HG02938 (cell line): ENCODE results near the gene RTN4RL2.

Experiments
- ATAC-seq: cut with Tn5 transposase; IDR thresholded peaks from one replicate; pipeline ENCODE4 v1.9.1; 2021; ENCODE audit warnings: mild to moderate bottlenecking, moderate library complexity; ENCODE audit not compliant: unreplicated experiment

RTN4RL2 gene

GRCh38 chr11:57461841-57462489 is 1.6 kb downstream of the RTN4RL2 start:
- ATAC-seq: no peak

GRCh38 chr11:57462597-57462996 is 2.3 kb downstream of the RTN4RL2 start:
- ATAC-seq: no peak

- ATAC-seq: no peak
Measured at GRCh38 chr11:57463671-57464538, 3.6 kb downstream of the RTN4RL2 start.

GRCh38 chr11:57464539-57465181 is 4.3 kb downstream of the RTN4RL2 start:
- ATAC-seq: no peak

- no peak for ATAC-seq
Measured at GRCh38 chr11:57466680-57467079, 6.4 kb downstream of the RTN4RL2 start.

- ATAC-seq: no peak
Measured at GRCh38 chr11:57467508-57468157, 7.3 kb downstream of the RTN4RL2 start.

GRCh38 chr11:57468276-57468675 is 7.9 kb downstream of the RTN4RL2 start:
- ATAC-seq: no peak

GRCh38 chr11:57469268-57469667 is 8.9 kb downstream of the RTN4RL2 start:
- ATAC-seq: no peak

- no peak for ATAC-seq
Measured at GRCh38 chr11:57471496-57471895, 11.2 kb downstream of the RTN4RL2 start.

GRCh38 chr11:57473285-57473841 is 13.0 kb downstream of the RTN4RL2 start:
- no peak for ATAC-seq

GRCh38 chr11:57474017-57474802 is 13.9 kb downstream of the RTN4RL2 start:
- peak; percentile 48 for ATAC-seq

GRCh38 chr11:57474803-57475115 is 14.4 kb downstream of the RTN4RL2 start:
- no peak for ATAC-seq

GRCh38 chr11:57475191-57475590 is 14.9 kb downstream of the RTN4RL2 start:
- ATAC-seq: no peak

- no peak for ATAC-seq
Measured at GRCh38 chr11:57475671-57476046, 15.3 kb downstream of the RTN4RL2 start.

- peak; percentile 23 for ATAC-seq
Measured at GRCh38 chr11:57476047-57476756, 15.9 kb downstream of the RTN4RL2 start.

GRCh38 chr11:57476757-57477506 is 16.6 kb downstream of the RTN4RL2 start:
- peak; percentile 41 for ATAC-seq

GRCh38 chr11:57477507-57478189 is 17.3 kb downstream of the RTN4RL2 start:
- ATAC-seq: no peak

- no peak for ATAC-seq
Measured at GRCh38 chr11:57479021-57479663, 18.8 kb downstream of the RTN4RL2 start.
